ENCODE results near the gene ST8SIA6. TPM values are rescaled to one million over a fixed set of nuclear protein-coding genes. Genes with fewer than 3 reads are reported as not detected.

ST8SIA6 gene
- total RNA-seq, 2 donors from 2014 or later = 5.3 to 11.0 TPM

DNA sequence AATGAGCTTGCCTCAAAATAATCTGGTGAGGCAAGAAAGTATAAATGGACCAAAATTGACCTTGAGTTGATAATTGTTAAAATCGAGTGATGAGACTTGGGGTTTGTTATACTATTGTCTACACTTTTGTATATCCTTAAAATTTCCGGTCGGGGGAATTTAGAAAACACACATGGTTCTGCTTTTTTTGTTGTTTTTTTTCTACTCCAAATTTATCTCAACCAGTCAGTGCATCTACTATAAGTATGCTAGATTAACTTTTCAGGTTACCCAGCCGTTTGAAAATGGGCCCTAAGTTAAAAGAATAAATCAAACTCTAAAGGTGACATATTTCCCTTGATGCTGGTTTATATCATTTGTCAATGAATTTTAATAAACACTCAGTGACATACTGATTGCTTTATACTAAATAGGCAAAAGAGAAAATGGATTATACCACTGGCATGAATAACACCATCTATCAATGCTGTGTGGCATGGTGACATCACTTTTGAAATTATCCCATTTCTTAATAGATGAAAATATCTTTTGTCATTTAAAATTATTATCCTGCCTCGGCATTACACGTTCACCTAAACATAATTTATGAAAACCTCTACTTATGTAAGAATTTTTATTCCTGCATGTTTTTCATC is 40.3 kb upstream of the ST8SIA6 start:
- TF ChIP-seq, protein P1, sequence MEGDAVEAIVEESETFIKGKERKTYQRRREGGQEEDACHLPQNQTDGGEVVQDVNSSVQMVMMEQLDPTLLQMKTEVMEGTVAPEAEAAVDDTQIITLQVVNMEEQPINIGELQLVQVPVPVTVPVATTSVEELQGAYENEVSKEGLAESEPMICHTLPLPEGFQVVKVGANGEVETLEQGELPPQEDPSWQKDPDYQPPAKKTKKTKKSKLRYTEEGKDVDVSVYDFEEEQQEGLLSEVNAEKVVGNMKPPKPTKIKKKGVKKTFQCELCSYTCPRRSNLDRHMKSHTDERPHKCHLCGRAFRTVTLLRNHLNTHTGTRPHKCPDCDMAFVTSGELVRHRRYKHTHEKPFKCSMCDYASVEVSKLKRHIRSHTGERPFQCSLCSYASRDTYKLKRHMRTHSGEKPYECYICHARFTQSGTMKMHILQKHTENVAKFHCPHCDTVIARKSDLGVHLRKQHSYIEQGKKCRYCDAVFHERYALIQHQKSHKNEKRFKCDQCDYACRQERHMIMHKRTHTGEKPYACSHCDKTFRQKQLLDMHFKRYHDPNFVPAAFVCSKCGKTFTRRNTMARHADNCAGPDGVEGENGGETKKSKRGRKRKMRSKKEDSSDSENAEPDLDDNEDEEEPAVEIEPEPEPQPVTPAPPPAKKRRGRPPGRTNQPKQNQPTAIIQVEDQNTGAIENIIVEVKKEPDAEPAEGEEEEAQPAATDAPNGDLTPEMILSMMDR (IDR thresholded peaks at IDR 0.05) = no peak
- no peaks in the 10 kb centered on the region for H3K27me3 ChIP-seq
- no peaks in the 10 kb centered on the region for H3K4me1 ChIP-seq
- H3K27ac ChIP-seq = no peak overlapping the region
- no peaks in the 10 kb centered on the region for H3K9me3 ChIP-seq
- H3K36me3 ChIP-seq = no peaks in the 10 kb centered on the region
- H3K4me3 ChIP-seq = no peak overlapping the region
- DNase-seq (ENCODE audit: low spot score) = no peak

DNA sequence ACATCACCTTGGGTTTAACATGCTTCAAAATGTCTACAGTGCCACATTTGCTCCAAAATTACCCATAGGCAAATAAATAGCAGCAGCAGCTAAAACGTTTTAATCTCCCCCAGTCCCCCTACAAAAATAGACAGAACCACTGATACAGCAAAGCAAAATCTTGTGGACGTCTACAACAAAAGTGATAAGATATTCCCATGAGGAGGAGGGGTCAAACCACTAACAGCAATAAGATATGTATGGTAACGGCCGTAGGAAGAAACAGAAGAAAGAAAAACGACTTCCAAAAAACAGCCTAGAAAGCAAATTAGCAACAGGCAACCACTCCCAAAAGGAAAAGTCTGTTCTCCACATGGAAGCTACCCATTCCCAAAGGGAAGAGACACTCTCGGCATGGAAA is 34.5 kb upstream of the ST8SIA6 start:
- TF ChIP-seq, protein P1 (IDR thresholded peaks at IDR 0.05) = no peak
- Histone ChIP-seq H3K27ac (no peak overlapping the region), H3K27me3 (no peaks in the 10 kb centered on the region), H3K36me3 (no peaks in the 10 kb centered on the region), H3K4me1 (no peaks in the 10 kb centered on the region), H3K4me3 (no peak overlapping the region), H3K9me3 (no peaks in the 10 kb centered on the region)
- no peak for DNase-seq (ENCODE audit: low spot score)

DNA sequence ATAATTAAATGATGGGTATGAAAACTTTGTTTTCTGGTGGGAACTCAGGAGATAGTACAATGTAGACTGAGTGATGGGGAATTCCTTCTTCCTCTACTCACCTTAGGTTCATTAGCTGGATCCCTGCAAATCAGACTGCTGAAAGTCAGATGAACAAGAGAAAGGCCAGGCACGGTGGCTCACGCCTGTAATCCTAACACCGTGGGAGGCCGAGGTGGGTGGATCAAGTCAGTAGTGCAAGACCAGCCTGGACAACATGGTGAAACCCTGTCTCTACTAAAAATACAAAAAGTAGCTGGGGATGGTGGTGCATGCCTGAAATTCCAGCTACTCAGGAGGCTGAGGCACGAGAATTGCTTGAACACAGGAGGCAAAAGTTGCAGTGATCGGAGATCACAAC is 28.7 kb upstream of the ST8SIA6 start:
- H3K9me3 ChIP-seq = no peaks in the 10 kb centered on the region
- no peak overlapping the region for H3K4me3 ChIP-seq
- no peaks in the 10 kb centered on the region for H3K27me3 ChIP-seq
- no peak for DNase-seq (ENCODE audit: low spot score)
- no peaks in the 10 kb centered on the region for H3K4me1 ChIP-seq
- H3K36me3 ChIP-seq = no peaks in the 10 kb centered on the region
- no peak overlapping the region for H3K27ac ChIP-seq
- TF ChIP-seq, protein P1 (IDR thresholded peaks at IDR 0.05) = no peak

DNA sequence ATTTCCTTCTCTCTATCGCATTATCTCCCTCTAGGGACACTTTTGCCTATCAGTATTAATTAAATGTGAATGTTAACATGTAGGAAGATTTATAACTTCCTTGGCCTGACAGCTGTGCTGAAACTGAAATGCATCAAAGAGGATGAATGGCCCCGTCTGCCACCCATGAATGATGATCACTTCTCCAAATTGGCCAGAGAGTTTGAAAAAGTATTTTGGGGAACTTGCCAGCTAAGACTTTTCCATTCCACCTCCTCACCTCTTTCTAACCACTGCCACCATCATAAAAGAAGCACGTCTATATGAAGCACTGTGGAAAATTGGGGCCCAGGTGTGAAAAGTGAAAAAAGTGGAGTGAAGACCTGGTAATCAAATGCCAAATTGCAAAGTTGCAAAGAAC is 25.4 kb upstream of the ST8SIA6 start:
- no peaks in the 10 kb centered on the region for H3K27me3 ChIP-seq
- H3K4me1 ChIP-seq = no peaks in the 10 kb centered on the region

DNA sequence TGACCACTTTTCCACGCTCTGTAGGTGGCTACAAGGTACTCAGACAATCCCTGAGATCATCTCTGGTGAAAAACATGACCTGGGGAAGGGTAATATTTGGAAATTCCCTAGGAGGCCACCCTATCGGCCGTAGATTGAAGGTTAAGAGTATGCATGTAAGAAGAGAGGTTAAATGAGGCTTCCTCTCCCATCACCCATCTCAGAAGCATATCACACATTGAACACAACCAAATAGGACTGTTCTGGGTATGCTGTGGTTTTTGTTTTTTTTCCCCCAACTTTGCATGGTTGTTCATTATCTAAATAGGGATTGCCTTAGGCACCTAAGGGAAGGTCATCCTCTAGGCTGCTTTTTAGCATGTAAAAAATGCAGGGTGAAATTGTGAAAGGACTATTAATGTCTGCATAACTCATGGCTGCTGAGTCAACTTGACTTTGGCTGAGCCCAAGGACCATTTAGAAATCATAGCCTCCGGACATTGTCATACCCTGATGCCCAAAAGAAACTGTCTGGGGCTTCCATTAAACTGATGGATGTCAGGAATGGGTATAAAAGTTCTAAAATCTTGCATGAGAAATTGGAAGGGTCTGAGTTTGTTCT is 24.7 kb upstream of the ST8SIA6 start:
- Histone ChIP-seq H3K4me3 (no peak overlapping the region), H3K36me3 (no peaks in the 10 kb centered on the region), H3K4me1 (no peaks in the 10 kb centered on the region), H3K27ac (no peak overlapping the region), H3K9me3 (no peaks in the 10 kb centered on the region), H3K27me3 (no peaks in the 10 kb centered on the region)
- DNase-seq (ENCODE audit: low spot score) = no peak
- TF ChIP-seq, protein P1 (IDR thresholded peaks at IDR 0.05) = no peak

More for the DNA sequence above, 25.4 kb upstream of the ST8SIA6 start:
- no peak overlapping the region for H3K27ac ChIP-seq
- H3K4me3 ChIP-seq = no peak overlapping the region
- DNase-seq (ENCODE audit: low spot score) = no peak
- no peaks in the 10 kb centered on the region for H3K36me3 ChIP-seq
- no peaks in the 10 kb centered on the region for H3K9me3 ChIP-seq
- TF ChIP-seq, protein P1 (IDR thresholded peaks at IDR 0.05) = no peak

DNA sequence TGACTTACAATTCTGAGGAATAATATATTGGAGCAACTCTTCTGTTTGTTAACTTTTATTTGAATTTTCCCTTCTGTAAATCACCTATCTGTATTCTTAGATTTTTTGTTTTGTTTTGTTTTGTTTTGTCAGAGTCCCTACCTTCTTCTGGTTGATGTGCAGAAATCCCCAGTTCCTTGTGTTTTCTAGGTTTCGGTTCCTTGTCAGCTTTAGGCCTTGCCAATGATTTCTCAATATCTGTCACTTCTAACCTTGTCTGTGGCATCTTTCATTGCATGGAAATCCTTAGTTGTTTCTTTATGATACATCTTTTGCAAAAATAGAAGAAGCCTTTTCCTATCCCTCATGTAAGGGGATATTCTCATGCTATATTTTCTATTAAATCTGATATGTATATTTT is 21.7 kb upstream of the ST8SIA6 start:
- no peaks in the 10 kb centered on the region for H3K36me3 ChIP-seq
- H3K4me3 ChIP-seq = no peak overlapping the region
- H3K27ac ChIP-seq = no peak overlapping the region
- no peaks in the 10 kb centered on the region for H3K27me3 ChIP-seq
- no peaks in the 10 kb centered on the region for H3K4me1 ChIP-seq
- DNase-seq (ENCODE audit: low spot score) = no peak
- H3K9me3 ChIP-seq = no peaks in the 10 kb centered on the region
- TF ChIP-seq, protein P1 (IDR thresholded peaks at IDR 0.05) = no peak
